HG03135 (cell line): Measurements from ENCODE around the gene DAB1.
"Not testable (repeated sequence)": the region's sequence is repeated elsewhere in the genome, so short reads cannot be mapped to it uniquely, and the experiment has no call there.

Experiments
- ATAC-seq: cut with Tn5 transposase; IDR thresholded peaks from one replicate; pipeline ENCODE4 v1.9.1; 2021; ENCODE audit warnings: mild to moderate bottlenecking, moderate library complexity; ENCODE audit not compliant: unreplicated experiment

The DAB1 gene

DNA sequence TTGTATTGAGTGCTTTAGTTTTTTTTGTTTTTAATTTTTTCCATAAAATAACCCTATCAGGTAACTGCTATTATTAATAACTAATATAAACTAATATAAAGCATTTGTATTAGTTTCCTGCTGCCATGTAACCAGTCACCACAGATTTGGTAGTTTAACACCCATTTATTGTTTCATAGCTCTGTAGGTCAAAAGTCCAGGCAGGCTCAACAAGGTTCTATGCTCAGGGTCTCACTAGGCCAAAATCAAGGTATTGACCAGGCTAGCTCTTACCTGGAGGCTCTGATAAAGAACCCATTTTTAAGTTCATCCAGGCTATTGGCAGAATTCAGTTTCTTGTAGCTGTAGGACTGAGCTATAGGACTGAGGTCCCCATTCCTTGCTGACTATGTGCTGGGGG lies 189.4 kb downstream of the DAB1 start:
- ATAC-seq = no peak

- no peak for ATAC-seq
Measured at GRCh38 chr1:57232500-57232899, 191.4 kb downstream of the DAB1 start.

GRCh38 chr1:57229998-57230397 lies 193.9 kb downstream of the DAB1 start:
- no peak for ATAC-seq

DNA sequence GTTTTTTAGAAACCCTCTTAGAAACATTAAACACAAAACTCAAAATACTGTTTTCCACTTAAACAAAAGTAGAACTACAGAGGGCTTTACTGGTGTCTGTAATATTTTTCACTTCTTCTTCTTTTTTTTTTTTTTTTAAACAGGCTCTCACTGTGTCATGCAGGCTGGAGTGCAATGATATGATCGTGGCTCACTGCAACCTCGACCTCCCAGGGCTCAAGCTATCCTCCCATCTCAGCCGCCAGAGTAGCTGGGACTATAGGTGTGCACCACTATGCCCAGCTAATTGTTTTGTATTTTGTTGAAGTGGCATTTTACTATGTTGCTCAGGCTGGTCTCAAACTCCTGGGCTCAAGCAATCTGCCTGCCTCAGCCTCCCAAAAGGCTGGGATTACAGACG lies 194.8 kb downstream of the DAB1 start:
- no peak for ATAC-seq

- no peak for ATAC-seq
Measured at GRCh38 chr1:57222801-57223200, 201.1 kb downstream of the DAB1 start.

- ATAC-seq = no peak
Measured at GRCh38 chr1:57222307-57222706, 201.6 kb downstream of the DAB1 start.

DNA sequence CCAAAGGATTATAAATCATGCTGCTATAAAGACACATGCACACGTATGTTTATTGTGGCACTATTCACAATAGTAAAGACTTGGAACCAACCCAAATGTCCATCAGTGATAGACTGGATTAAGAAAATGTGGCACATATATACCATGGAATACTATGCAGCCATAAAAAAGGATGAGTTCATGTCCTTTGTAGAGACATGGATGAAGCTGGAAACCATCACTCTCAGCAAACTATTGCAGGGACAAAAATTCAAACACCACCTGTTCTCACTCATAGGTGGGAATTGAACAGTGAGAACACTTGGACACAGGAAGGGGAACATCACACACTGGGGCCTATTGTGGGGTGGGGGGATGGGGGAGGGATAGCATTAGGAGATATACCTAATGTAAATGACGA lies 203.0 kb downstream of the DAB1 start:
- ATAC-seq = not testable (repeated sequence)

DNA sequence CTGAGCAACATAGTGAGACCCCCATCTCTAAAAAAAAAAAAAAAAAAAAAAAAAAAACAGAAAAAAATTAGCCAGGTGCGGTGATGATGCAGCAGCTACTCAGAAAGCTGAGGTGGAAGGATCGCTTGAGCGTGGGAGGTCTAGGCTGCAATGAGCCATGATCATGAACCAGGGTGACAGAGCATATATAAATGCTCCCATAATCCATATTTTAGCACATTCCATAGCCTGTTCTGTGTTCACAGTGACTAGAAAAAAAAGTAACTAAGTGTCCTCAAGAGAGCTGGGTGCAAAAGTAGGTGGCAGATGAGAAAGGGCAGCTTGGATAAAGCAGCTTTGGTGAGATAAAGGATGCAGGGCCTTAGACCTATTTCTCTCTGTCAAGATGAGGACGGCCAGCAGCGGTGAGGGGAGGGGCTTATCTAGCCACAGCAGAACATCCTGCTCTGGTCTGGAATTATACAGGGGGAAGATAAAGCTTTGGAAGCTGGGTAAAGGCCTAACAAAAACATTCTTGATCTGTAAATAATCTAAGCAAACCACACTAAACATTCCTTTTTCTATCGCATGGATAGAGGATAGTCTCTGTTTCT lies 205.3 kb downstream of the DAB1 start:
- ATAC-seq = no peak

DNA sequence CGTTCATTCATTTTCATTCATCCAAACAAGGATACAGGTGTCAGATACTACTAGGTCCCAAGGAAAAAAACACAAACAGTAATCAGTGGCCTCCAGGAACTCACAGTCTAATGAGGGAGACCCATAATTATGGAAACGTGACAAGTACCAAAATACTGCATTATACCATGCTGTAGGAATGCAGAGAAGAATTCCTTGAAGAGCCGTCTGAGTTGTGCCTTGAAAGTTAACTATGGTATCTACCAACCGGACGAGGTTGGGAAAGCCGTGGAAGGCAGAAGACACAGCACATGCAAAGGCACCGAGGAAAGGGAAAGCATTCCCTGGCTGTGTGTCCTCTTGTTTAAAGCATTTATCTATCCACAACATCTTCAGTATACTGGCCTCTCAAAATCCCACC lies 206.0 kb downstream of the DAB1 start:
- ATAC-seq = no peak

- no peak for ATAC-seq
Measured at GRCh38 chr1:57214951-57215575, 208.8 kb downstream of the DAB1 start.

- ATAC-seq = no peak
Measured at GRCh38 chr1:57210881-57211280, 213.0 kb downstream of the DAB1 start.

DNA sequence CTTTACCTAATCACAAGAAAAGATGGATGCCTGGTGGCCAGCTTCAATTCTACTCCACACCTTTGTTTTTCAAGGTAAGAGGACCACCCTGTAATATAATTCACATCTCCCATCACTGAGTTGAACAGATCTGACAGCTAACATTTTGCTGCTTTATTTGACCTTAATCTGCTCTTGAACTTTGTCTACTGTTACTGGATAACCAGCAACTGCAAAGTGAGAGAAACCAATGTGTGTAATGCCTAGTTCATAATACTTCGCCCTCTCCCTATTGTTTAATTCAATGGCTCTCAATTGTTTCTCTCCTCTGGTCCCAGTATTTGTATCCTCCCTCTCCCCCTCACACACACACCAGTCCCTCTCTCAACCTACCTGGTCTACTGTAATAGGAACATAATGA lies 214.4 kb downstream of the DAB1 start:
- ATAC-seq = no peak

DNA sequence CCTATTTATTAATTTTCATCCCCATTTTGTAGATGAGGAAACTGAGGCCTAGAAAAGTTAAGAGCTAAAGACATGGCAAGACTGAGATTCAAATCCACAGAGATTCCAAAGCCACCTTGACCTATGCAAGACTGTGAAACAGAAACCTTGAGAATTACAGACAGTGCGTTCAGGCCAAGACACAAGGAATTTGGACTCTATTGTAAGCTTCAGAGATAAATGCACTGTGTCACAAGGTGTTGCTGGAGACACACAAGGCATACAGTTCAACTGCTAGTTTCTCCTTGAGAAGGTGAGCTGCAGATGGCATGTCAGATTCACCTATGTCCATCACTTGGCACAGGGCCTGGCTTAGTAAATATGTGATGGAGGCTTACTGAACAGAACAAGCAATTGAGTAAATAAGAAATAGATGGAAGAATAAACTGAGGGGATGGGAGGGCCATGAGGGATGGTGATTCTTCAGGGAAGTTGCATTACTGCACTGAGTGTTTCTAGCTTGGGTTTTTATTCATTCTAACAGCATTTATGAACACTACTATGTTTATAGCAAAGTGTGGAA lies 215.0 kb downstream of the DAB1 start:
- ATAC-seq = no peak

- no peak for ATAC-seq
Measured at GRCh38 chr1:57206038-57206437, 217.8 kb downstream of the DAB1 start.

GRCh38 chr1:57204942-57205787 lies 218.7 kb downstream of the DAB1 start:
- no peak for ATAC-seq

DNA sequence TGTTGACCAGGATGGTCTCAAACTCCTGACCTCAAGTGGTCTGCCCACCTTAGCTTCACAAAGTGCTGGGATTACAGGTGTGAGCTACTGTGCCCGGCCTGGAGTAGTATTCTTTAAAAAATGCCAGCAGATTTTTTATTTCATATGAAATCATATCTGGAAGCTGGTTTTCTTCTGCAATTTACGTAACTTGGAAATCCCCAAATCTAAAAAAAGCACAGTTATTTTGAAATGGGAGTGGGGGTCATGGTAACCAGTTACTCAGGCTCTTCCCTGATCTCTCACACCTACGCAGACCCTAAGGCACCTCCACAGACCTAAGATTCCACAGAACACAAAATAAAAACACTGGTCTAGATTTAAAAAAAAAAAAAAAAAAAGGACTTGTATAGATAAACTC lies 219.8 kb downstream of the DAB1 start:
- no peak for ATAC-seq

DNA sequence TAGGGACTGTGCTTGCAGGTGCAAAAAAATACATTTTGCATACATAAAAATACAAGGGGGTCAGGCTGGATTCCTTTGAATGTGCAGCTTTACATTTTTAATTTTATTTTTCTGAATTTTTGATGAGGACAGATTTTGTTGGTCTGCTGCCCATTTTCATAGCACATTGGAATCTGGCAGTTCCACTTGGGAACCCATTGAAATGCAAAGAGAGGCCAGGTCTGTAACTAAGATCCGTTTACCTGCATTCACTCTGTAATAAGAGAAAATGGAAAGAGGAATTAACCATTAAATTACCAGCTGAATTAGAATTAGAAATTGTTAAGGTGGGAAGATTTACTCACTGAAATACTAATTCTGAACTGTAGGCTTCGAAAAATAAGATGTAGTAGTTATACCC lies 221.6 kb downstream of the DAB1 start:
- ATAC-seq = no peak

- ATAC-seq = no peak
Measured at GRCh38 chr1:57198912-57199311, 224.9 kb downstream of the DAB1 start.

GRCh38 chr1:57195436-57195941 lies 228.4 kb downstream of the DAB1 start:
- ATAC-seq = no peak

- ATAC-seq = no peak
Measured at GRCh38 chr1:57192222-57192621, 231.6 kb downstream of the DAB1 start.

DNA sequence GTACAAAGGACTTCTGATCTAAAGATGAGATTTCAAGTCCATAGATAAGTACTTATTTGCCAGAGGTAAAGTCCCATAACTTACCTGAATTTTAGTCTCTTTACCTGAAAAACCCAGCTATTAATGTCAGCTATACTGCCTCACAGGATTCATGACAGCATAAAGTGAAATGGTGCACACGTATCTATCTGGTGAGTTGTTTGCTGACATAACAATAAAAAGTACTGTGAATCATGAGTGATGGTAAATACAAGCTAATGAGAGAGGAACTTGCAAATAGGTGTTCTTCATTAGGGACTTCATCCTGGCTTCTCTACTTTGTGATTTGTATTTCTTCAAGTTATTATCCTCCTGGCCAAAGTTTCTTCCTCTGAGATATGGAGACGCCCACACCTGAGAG lies 233.0 kb downstream of the DAB1 start:
- ATAC-seq = no peak

- ATAC-seq = no peak
Measured at GRCh38 chr1:57188168-57188567, 235.7 kb downstream of the DAB1 start.
